Activated naive CD8-positive, alpha-beta T cell (primary cell): ENCODE results near the gene OR5K2.

Source experiments
- H3K27ac Mint-ChIP-seq: one replicate; pipeline ENCODE4 v1.8.0; 2021; ENCODE audit warnings: mixed read lengths
- H3K27me3 Mint-ChIP-seq: one replicate; pipeline ENCODE4 v1.8.0; 2021; ENCODE audit warnings: mixed read lengths
- H3K36me3 Mint-ChIP-seq: one replicate; pipeline ENCODE4 v1.8.0; 2021; ENCODE audit warnings: mixed read lengths
- H3K4me1 Mint-ChIP-seq: one replicate; pipeline ENCODE4 v1.8.0; 2021; ENCODE audit warnings: low read depth, mixed read lengths
- H3K4me3 Mint-ChIP-seq: one replicate; pipeline ENCODE4 v1.8.0; 2021; ENCODE audit warnings: mild to moderate bottlenecking, mixed read lengths
- H3K9me3 Mint-ChIP-seq: one replicate; pipeline ENCODE4 v1.8.0; 2021; ENCODE audit warnings: low read depth, mixed read lengths

The OR5K2 gene

GRCh38 chr3:98512576-98512975 is 15.1 kb downstream of the OR5K2 start:
- H3K36me3 Mint-ChIP-seq: peaks cover 45% of the 10 kb centered on the region
- no peak overlapping the region for H3K4me3 Mint-ChIP-seq

GRCh38 chr3:98513091-98513511 is 15.6 kb downstream of the OR5K2 start:
- Mint-ChIP-seq H3K4me3 (no peak overlapping the region), H3K27ac (no peak overlapping the region), H3K27me3 (no peaks in the 10 kb centered on the region), H3K4me1 (peaks cover 40% of the 10 kb centered on the region), H3K36me3 (peaks cover 42% of the 10 kb centered on the region), H3K9me3 (no peaks in the 10 kb centered on the region)

More at GRCh38 chr3:98512576-98512975, 15.1 kb downstream of the OR5K2 start:
- H3K27me3 Mint-ChIP-seq: no peaks in the 10 kb centered on the region
- H3K9me3 Mint-ChIP-seq: no peaks in the 10 kb centered on the region
- peaks cover 37% of the 10 kb centered on the region for H3K4me1 Mint-ChIP-seq
- no peak overlapping the region for H3K27ac Mint-ChIP-seq

GRCh38 chr3:98513736-98514135 is 16.3 kb downstream of the OR5K2 start:
- H3K27ac Mint-ChIP-seq: peak overlapping the region; percentile 16
- no peak overlapping the region for H3K4me3 Mint-ChIP-seq
- no peaks in the 10 kb centered on the region for H3K27me3 Mint-ChIP-seq
- peaks cover 42% of the 10 kb centered on the region for H3K4me1 Mint-ChIP-seq
- no peaks in the 10 kb centered on the region for H3K9me3 Mint-ChIP-seq
- peaks cover 36% of the 10 kb centered on the region for H3K36me3 Mint-ChIP-seq

- H3K27me3 Mint-ChIP-seq: no peaks in the 10 kb centered on the region
- no peak overlapping the region for H3K27ac Mint-ChIP-seq
- H3K9me3 Mint-ChIP-seq: no peaks in the 10 kb centered on the region
- no peak overlapping the region for H3K4me3 Mint-ChIP-seq
- peaks cover 39% of the 10 kb centered on the region for H3K36me3 Mint-ChIP-seq
- peaks cover 54% of the 10 kb centered on the region for H3K4me1 Mint-ChIP-seq
Observed at GRCh38 chr3:98514948-98515347, 17.5 kb downstream of the OR5K2 start.

- H3K4me1 Mint-ChIP-seq: peaks cover 74% of the 10 kb centered on the region
- H3K36me3 Mint-ChIP-seq: peaks cover 34% of the 10 kb centered on the region
Observed at GRCh38 chr3:98518816-98519215, 21.3 kb downstream of the OR5K2 start.

GRCh38 chr3:98519351-98519750 is 21.9 kb downstream of the OR5K2 start:
- H3K4me3 Mint-ChIP-seq: peak overlapping the region; percentile 95
- peak overlapping the region; percentile 95 for H3K27ac Mint-ChIP-seq

More at GRCh38 chr3:98518816-98519215, 21.3 kb downstream of the OR5K2 start:
- Mint-ChIP-seq H3K27ac (peak overlapping the region; percentile 95), H3K9me3 (no peaks in the 10 kb centered on the region), H3K27me3 (no peaks in the 10 kb centered on the region), H3K4me3 (peak overlapping the region; percentile 95)

GRCh38 chr3:98521897-98522543 is 24.5 kb downstream of the OR5K2 start:
- peak overlapping the region; percentile 95 for H3K27ac Mint-ChIP-seq
- no peaks in the 10 kb centered on the region for H3K27me3 Mint-ChIP-seq
- H3K4me3 Mint-ChIP-seq: peak overlapping the region; percentile 95
- H3K4me1 Mint-ChIP-seq: peaks cover 55% of the 10 kb centered on the region
- H3K36me3 Mint-ChIP-seq: peaks cover 25% of the 10 kb centered on the region
- H3K9me3 Mint-ChIP-seq: no peaks in the 10 kb centered on the region

More at GRCh38 chr3:98519351-98519750, 21.9 kb downstream of the OR5K2 start:
- Mint-ChIP-seq H3K36me3 (peaks cover 33% of the 10 kb centered on the region), H3K9me3 (no peaks in the 10 kb centered on the region), H3K4me1 (peaks cover 73% of the 10 kb centered on the region), H3K27me3 (no peaks in the 10 kb centered on the region)

- H3K27me3 Mint-ChIP-seq: no peaks in the 10 kb centered on the region
- peak within 1 kb of the TSS; percentile 95 for H3K27ac Mint-ChIP-seq
- H3K9me3 Mint-ChIP-seq: no peaks in the 10 kb centered on the region
- H3K4me3 Mint-ChIP-seq: peak within 1 kb of the TSS; percentile 95
- H3K4me1 Mint-ChIP-seq: peaks cover 51% of the 10 kb centered on the region
- peaks cover 25% of the 10 kb centered on the region for H3K36me3 Mint-ChIP-seq
Observed at GRCh38 chr3:98522544-98523281, 25.2 kb downstream of the OR5K2 start, which contains the start of gene CLDND1. TSS of gene CLDND1 (minus strand) at chr3:98522902. CDS start at chr3:98521424, 1,478 bp downstream.

GRCh38 chr3:98525494-98525893 is 28.0 kb downstream of the OR5K2 start:
- Mint-ChIP-seq H3K36me3 (peaks cover 9% of the 10 kb centered on the region), H3K4me1 (peaks cover 23% of the 10 kb centered on the region), H3K9me3 (no peaks in the 10 kb centered on the region), H3K27me3 (no peaks in the 10 kb centered on the region), H3K27ac (no peak overlapping the region), H3K4me3 (no peak overlapping the region)

- peaks cover 6% of the 10 kb centered on the region for H3K4me1 Mint-ChIP-seq
- no peaks in the 10 kb centered on the region for H3K36me3 Mint-ChIP-seq
- H3K4me3 Mint-ChIP-seq: no peak overlapping the region
- no peaks in the 10 kb centered on the region for H3K9me3 Mint-ChIP-seq
- peak overlapping the region; percentile 1 for H3K27ac Mint-ChIP-seq
- H3K27me3 Mint-ChIP-seq: no peaks in the 10 kb centered on the region
Observed at GRCh38 chr3:98528474-98529346, 31.2 kb downstream of the OR5K2 start.

GRCh38 chr3:98529856-98530459 is 32.5 kb downstream of the OR5K2 start:
- H3K27ac Mint-ChIP-seq: no peak overlapping the region
- H3K4me3 Mint-ChIP-seq: peak overlapping the region; percentile 61
- no peaks in the 10 kb centered on the region for H3K36me3 Mint-ChIP-seq
- no peaks in the 10 kb centered on the region for H3K27me3 Mint-ChIP-seq
- H3K9me3 Mint-ChIP-seq: no peaks in the 10 kb centered on the region
- H3K4me1 Mint-ChIP-seq: peaks cover 3% of the 10 kb centered on the region

GRCh38 chr3:98530676-98531075 is 33.2 kb downstream of the OR5K2 start:
- H3K36me3 Mint-ChIP-seq: no peaks in the 10 kb centered on the region
- no peaks in the 10 kb centered on the region for H3K27me3 Mint-ChIP-seq
- H3K9me3 Mint-ChIP-seq: no peaks in the 10 kb centered on the region
- H3K4me3 Mint-ChIP-seq: no peak overlapping the region
- no peak overlapping the region for H3K27ac Mint-ChIP-seq
- H3K4me1 Mint-ChIP-seq: peaks cover 3% of the 10 kb centered on the region

GRCh38 chr3:98531622-98532274 is 34.3 kb downstream of the OR5K2 start, which contains the start of gene GPR15:
TSS of gene GPR15 (plus strand) at chr3:98531978. CDS start at chr3:98532034, 56 bp downstream.
- Mint-ChIP-seq H3K27ac (no peak within 1 kb of the TSS), H3K4me3 (peak within 1 kb of the TSS; percentile 27), H3K4me1 (peaks cover 9% of the 10 kb centered on the region), H3K27me3 (no peaks in the 10 kb centered on the region), H3K9me3 (no peaks in the 10 kb centered on the region), H3K36me3 (no peaks in the 10 kb centered on the region)

GRCh38 chr3:98532275-98532637 is 34.8 kb downstream of the OR5K2 start:
- Mint-ChIP-seq H3K4me3 (peak overlapping the region; percentile 27), H3K27me3 (no peaks in the 10 kb centered on the region), H3K9me3 (no peaks in the 10 kb centered on the region), H3K36me3 (no peaks in the 10 kb centered on the region), H3K4me1 (peaks cover 14% of the 10 kb centered on the region), H3K27ac (no peak overlapping the region)
